H1 (cell line): ENCODE results near the gene NTMT1. TPM values are rescaled to one million over a fixed set of nuclear protein-coding genes. Genes with fewer than 3 reads are reported as not detected.

Source experiments
- CTCF ChIA-PET: fragments of 300-600 bp; sonication (Branson Sonifier 250); formaldehyde crosslinking; loops from one replicate; lab custom pipeline; 2021; ENCODE audit not compliant: partially characterized antibody; lab: Charles Lee
- POLR2A ChIA-PET: fragments of 300-600 bp; sonication (Branson Sonifier 250); formaldehyde crosslinking; loops from one replicate; lab custom pipeline; 2021; ENCODE audit warnings: inconsistent platforms; ENCODE audit not compliant: partially characterized antibody; lab: Charles Lee
- DNase-seq, 2 experiments: peaks; one replicate each; pipeline versions ENCODE4 v3.0.0 to v3.0.0-alpha.2; 2010 to 2022; ENCODE audit warnings: low spot score in 2 of 2, low read depth in 1 of 2, mixed read lengths in 1 of 2
- FAIRE-seq: peaks from 2 replicates; lab custom pipeline; 2011; peaks lifted over from hg19 to GRCh38; lab: Jason Lieb, UNC
- H2AFZ ChIP-seq: 2 replicates; pipeline ENCODE4 v1.8.1; 2012; ENCODE audit warnings: low read length, inconsistent platforms
- H2AK5ac ChIP-seq: 2 replicates; pipeline ENCODE4 v1.6.1; 2013; ENCODE audit warnings: low read depth, low read length
- H2BK120ac ChIP-seq: replicated peaks from 2 replicates; pipeline ENCODE3; 2013; ENCODE audit warnings: low read depth, low read length, inconsistent platforms
- H2BK12ac ChIP-seq: 2 replicates; pipeline ENCODE4 v1.6.1; 2013; ENCODE audit warnings: low read depth, low read length
- H2BK15ac ChIP-seq: 2 replicates; pipeline ENCODE4 v1.6.1; 2013; ENCODE audit warnings: low read length
- H2BK20ac ChIP-seq: 2 replicates; pipeline ENCODE4 v1.6.1; 2013; ENCODE audit warnings: low read length
- H2BK5ac ChIP-seq: 2 replicates; pipeline ENCODE4 v1.6.1; 2013; ENCODE audit warnings: low read depth, low read length
- H3K14ac ChIP-seq: 2 replicates; pipeline ENCODE4 v1.6.1; 2013; ENCODE audit warnings: inconsistent platforms; ENCODE audit not compliant: insufficient read length
- H3K18ac ChIP-seq: 2 replicates; pipeline ENCODE4 v1.6.1; 2013; ENCODE audit warnings: low read length; ENCODE audit errors: extremely low read depth
- H3K23ac ChIP-seq: 2 replicates; pipeline ENCODE4 v1.6.1; 2013; ENCODE audit warnings: inconsistent platforms; ENCODE audit not compliant: insufficient read length
- H3K23me2 ChIP-seq: 2 replicates; pipeline ENCODE4 v1.6.1; 2013; ENCODE audit warnings: low read depth, low read length
- H3K27ac ChIP-seq: 2 replicates; pipeline ENCODE4 v1.6.1; 2011; ENCODE audit warnings: low read depth, low read length, inconsistent platforms
- H3K27me3 ChIP-seq, 4 experiments: replicated peaks in 1 of 4; 1 replicate in 1 of 4; 2 replicates in 3 of 4; pipeline versions ENCODE4 v1.6.1 to v1.8.1; 2011 to 2013; ENCODE audit warnings: low read length in 3 of 4, mild to moderate bottlenecking in 3 of 4, inconsistent platforms in 2 of 4, mixed read lengths in 2 of 4, moderate library complexity in 1 of 4; ENCODE audit not compliant: control insufficient read depth in 3 of 4, insufficient read depth in 3 of 4; ENCODE audit errors: extremely low read depth in 1 of 4
- H3K36me3 ChIP-seq, 4 experiments: 2 replicates each; pipeline versions ENCODE4 v1.6.1 to v1.8.1; 2011 to 2013; ENCODE audit warnings: mild to moderate bottlenecking in 4 of 4, low read length in 3 of 4, moderate library complexity in 2 of 4, control low read depth in 1 of 4, inconsistent platforms in 1 of 4; ENCODE audit not compliant: insufficient read depth in 4 of 4, control insufficient read depth in 2 of 4
- H3K4ac ChIP-seq: replicated peaks from 2 replicates; pipeline ENCODE3; 2013; ENCODE audit warnings: low read length, low read depth, mixed read lengths, inconsistent platforms; ENCODE audit not compliant: insufficient read length
- H3K4me1 ChIP-seq, 4 experiments: replicated peaks in 1 of 4; 1 replicate in 1 of 4; 2 replicates in 3 of 4; pipeline versions ENCODE4 v1.6.1 to v1.8.1; 2011 to 2013; ENCODE audit warnings: low read length in 3 of 4, inconsistent platforms in 2 of 4, mixed read lengths in 1 of 4; ENCODE audit not compliant: insufficient read depth in 4 of 4, control insufficient read depth in 3 of 4
- H3K4me2 ChIP-seq, 2 experiments: 2 replicates each; pipeline versions ENCODE4 v1.6.1 to v1.8.1; 2011 to 2013; ENCODE audit warnings: low read depth in 2 of 2, low read length in 2 of 2, control low read depth in 1 of 2, inconsistent platforms in 1 of 2, mild to moderate bottlenecking in 1 of 2; ENCODE audit not compliant: insufficient read depth in 1 of 2
- H3K4me3 ChIP-seq, 4 experiments: fragments of 200-600, 300-600 bp in 1 of 4; sonication (generic), shearing (Covaris generic), sonication (Bioruptor Twin) in 1 of 4; 2 replicates each; pipeline versions ENCODE4 v1.5.1 to v1.8.1; 2011 to 2016; ENCODE audit warnings: low read length in 4 of 4, low read depth in 3 of 4, control low read depth in 2 of 4, inconsistent platforms in 2 of 4, mild to moderate bottlenecking in 2 of 4, mixed read lengths in 1 of 4, moderate library complexity in 1 of 4; ENCODE audit not compliant: insufficient read depth in 2 of 4; ENCODE audit errors: extremely low read depth in 1 of 4
- H3K56ac ChIP-seq: replicated peaks from 2 replicates; pipeline ENCODE3; 2013; ENCODE audit warnings: low read depth, mild to moderate bottlenecking, mixed read lengths, low read length, inconsistent platforms; ENCODE audit not compliant: insufficient read length
- H3K79me1 ChIP-seq: 2 replicates; pipeline ENCODE4 v1.6.1; 2013; ENCODE audit warnings: low read depth, low read length, control low read depth
- H3K79me2 ChIP-seq, 2 experiments: 2 replicates each; pipeline versions ENCODE4 v1.6.1 to v1.8.1; 2012 to 2013; ENCODE audit warnings: low read length in 2 of 2, mild to moderate bottlenecking in 2 of 2, inconsistent platforms in 1 of 2; ENCODE audit not compliant: insufficient read depth in 2 of 2, control insufficient read depth in 1 of 2
- H3K9ac ChIP-seq, 4 experiments: replicated peaks in 1 of 4; 1 replicate in 1 of 4; 2 replicates in 3 of 4; pipeline versions ENCODE4 v1.6.1 to v1.8.1; 2011 to 2013; ENCODE audit warnings: low read depth in 3 of 4, low read length in 3 of 4, control low read depth in 2 of 4, mild to moderate bottlenecking in 2 of 4, moderate library complexity in 2 of 4, inconsistent platforms in 1 of 4; ENCODE audit errors: extremely low read depth in 1 of 4
- H3K9me3 ChIP-seq, 2 experiments: 2 replicates each; pipeline versions ENCODE4 v1.6.1 to v1.8.1; 2012 to 2013; ENCODE audit warnings: mild to moderate bottlenecking in 2 of 2, moderate library complexity in 2 of 2, control low read depth in 1 of 2, inconsistent platforms in 1 of 2, low read depth in 1 of 2, low read length in 1 of 2, mixed read lengths in 1 of 2; ENCODE audit not compliant: insufficient read depth in 2 of 2
- H4K20me1 ChIP-seq, 2 experiments: replicated peaks in 1 of 2; 2 replicates each; pipeline versions ENCODE3 to v1.8.1; 2011 to 2013; ENCODE audit warnings: inconsistent platforms in 2 of 2, low read length in 2 of 2, mild to moderate bottlenecking in 1 of 2; ENCODE audit not compliant: insufficient read depth in 2 of 2, control insufficient read depth in 1 of 2
- H4K5ac ChIP-seq: 2 replicates; pipeline ENCODE4 v1.6.1; 2013; ENCODE audit warnings: low read length, low read depth, mixed read lengths, inconsistent platforms; ENCODE audit not compliant: insufficient read length
- H4K8ac ChIP-seq: 2 replicates; pipeline ENCODE4 v1.8.0; 2013; ENCODE audit warnings: mild to moderate bottlenecking, moderate library complexity, low read length, inconsistent platforms; ENCODE audit not compliant: insufficient read depth; ENCODE audit errors: extremely low read depth
- H4K91ac ChIP-seq: replicated peaks from 2 replicates; pipeline ENCODE3; 2013; ENCODE audit warnings: low read length, mixed read lengths, inconsistent platforms; ENCODE audit not compliant: insufficient read length
- BRCA1 ChIP-seq: IDR thresholded peaks from 2 replicates; pipeline ENCODE4 v1.6.1; 2012; ENCODE audit warnings: low read depth, low read length, improper control_type of control experiment
- CHD1 ChIP-seq: IDR thresholded peaks from 2 replicates; pipeline ENCODE4 v1.6.1; 2012; ENCODE audit warnings: low read depth, low read length, improper control_type of control experiment
- EGR1 ChIP-seq: IDR thresholded peaks from 2 replicates; pipeline ENCODE4 v1.6.1; 2011; ENCODE audit warnings: low read depth, low read length, borderline replicate concordance
- GTF2F1 ChIP-seq: IDR thresholded peaks from 2 replicates; pipeline ENCODE4 v1.6.1; 2012; ENCODE audit warnings: low read depth, low read length, improper control_type of control experiment, borderline replicate concordance
- POLR2A ChIP-seq, 2 experiments: IDR thresholded peaks; 1 replicate in 1 of 2; 2 replicates in 1 of 2; pipeline ENCODE4 v1.6.1; 2011; ENCODE audit warnings: low read depth in 2 of 2, low read length in 2 of 2, mild to moderate bottlenecking in 2 of 2; ENCODE audit errors: control extremely low read depth in 1 of 2
- RBBP5 ChIP-seq: IDR thresholded peaks from 2 replicates; pipeline ENCODE4 v1.7.1; 2012; ENCODE audit warnings: low read depth, mild to moderate bottlenecking, inconsistent platforms, low read length, moderate library complexity, borderline replicate concordance
- SRF ChIP-seq: IDR thresholded peaks from 2 replicates; pipeline ENCODE4 v1.6.1; 2011; ENCODE audit warnings: mild to moderate bottlenecking, low read depth, low read length, moderate library complexity
- SUZ12 ChIP-seq: fragments of 200-600 bp; sonication (generic); IDR thresholded peaks from 2 replicates; pipeline ENCODE4 v1.6.1; 2012; ENCODE audit warnings: mild to moderate bottlenecking, inconsistent platforms, low read length, moderate library complexity, mixed read lengths
- WGBS, 2 experiments: shearing (Covaris generic) in 1 of 2; methylation state at CpG; one replicate each; pipeline versions ENCODE4 v1.1.6 to v1.1.7; 2013 to 2015; ENCODE audit warnings: low lambda C conversion rate in 2 of 2, mixed read lengths in 2 of 2, inconsistent platforms in 1 of 2, low coverage in 1 of 2, missing lambda C conversion rate in 1 of 2; ENCODE audit not compliant: insufficient replicate concordance in 2 of 2, insufficient coverage in 1 of 2, insufficient read length in 1 of 2; ENCODE audit errors: extremely low coverage in 1 of 2, missing lambda C conversion rate in 1 of 2; 5-methylcytosine and 5-hydroxymethylcytosine counted together
- polyA plus RNA-seq, 7 experiments: library from polyadenylated mRNA; depleted of rRNA in 3 of 7; stranded (reverse) in 5 of 7; unstranded in 2 of 7; fragments of >200 nt in 5 of 7; fragments of 200-250 nt in 2 of 7; gene quantifications; 1 replicate in 5 of 7; 2 replicates in 1 of 7; 4 replicates in 1 of 7; pipeline versions ENCODE4 v1.2.1 to v1.2.3, GENCODE V29; 2011 to 2013; ENCODE audit warnings: missing spikeins in 2 of 7, mixed read lengths in 2 of 7
- total RNA-seq: library from RNA; stranded (reverse); fragmentation: NEBNext Ultra II Directional; extraction: Animal tissue kit (Norgen Biotek cat#: 25700); gene quantifications from 2 replicates; pipeline ENCODE4 v1.2.1, GENCODE V29; 2021

The NTMT1 gene
- total and polyA plus RNA-seq, 2 of the 8 experiments (the other 6 are each of a cell fraction or from before 2014, with no cell fraction given), result 66.8 to 70.2 TPM

GRCh38 chr9:129655696-129656095 is 29.7 kb downstream of the NTMT1 start:
- H3K36me3 ChIP-seq, result no peaks in the 10 kb centered on the region
- no peaks in the 10 kb centered on the region; a peak in 1 of 7 replicates for H3K27me3 ChIP-seq
- FAIRE-seq (no peak), DNase-seq (no peak)
- no peak overlapping the region for H2AFZ ChIP-seq
- no peak overlapping the region for H3K4me2 ChIP-seq
- CTCF ChIA-PET, result interaction anchor here (0.6 to 3.3 kb wide), 6 partner anchors 10 to 451 kb away, joined by 3 to 14 read pairs (median 4); no protein-coding TSS in a partner anchor
- H2BK20ac ChIP-seq, result no peak overlapping the region
- no peak overlapping the region for H2BK15ac ChIP-seq
- H2BK12ac ChIP-seq, result no peak overlapping the region
- no peak overlapping the region for H2AK5ac ChIP-seq
- no peak overlapping the region for H4K91ac ChIP-seq
- no peak overlapping the region; the same call in 1 of the 2 replicates for H4K8ac ChIP-seq
- no peak overlapping the region for H2BK5ac ChIP-seq
- no peak overlapping the region for H3K4me3 ChIP-seq
- H4K5ac ChIP-seq, result no peak overlapping the region
- H3K79me1 ChIP-seq, result no peaks in the 10 kb centered on the region
- H3K18ac ChIP-seq, result no peak overlapping the region
- no peak overlapping the region for H2BK120ac ChIP-seq
- H3K79me2 ChIP-seq, result no peaks in the 10 kb centered on the region
- no peak overlapping the region for H3K23ac ChIP-seq
- no peak overlapping the region for H3K9ac ChIP-seq
- WGBS, 2 experiments, result 87% methylated on average over 7 of the region's 7 CpGs; no CpG with 5 or more reads in 1 of the 2 experiments
- H3K27ac ChIP-seq, result no peak overlapping the region
- H4K20me1 ChIP-seq, result no peaks in the 10 kb centered on the region
- no peak overlapping the region for H3K56ac ChIP-seq
- H3K9me3 ChIP-seq, result no peaks in the 10 kb centered on the region
- H3K4ac ChIP-seq, result no peak overlapping the region
- POLR2A ChIA-PET, result interaction anchor here (1.4 kb wide), 1 partner anchor 12 kb away, joined by 3 read pairs; no protein-coding TSS in a partner anchor
- H3K14ac ChIP-seq, result no peak overlapping the region
- H3K4me1 ChIP-seq, result no peaks in the 10 kb centered on the region
- no peaks in the 10 kb centered on the region for H3K23me2 ChIP-seq
- TF ChIP-seq BRCA1 (no peak), EGR1 (no peak), POLR2A (IDR thresholded peaks at IDR 0.05; ENCODE audit: control extremely low read depth in 1 of 2, low read depth in 2 of 2, low read length in 2 of 2) (no peak), RBBP5 (no peak), SRF (no peak), CHD1 (no peak), GTF2F1 (no peak), SUZ12 (no peak)
